H1 (cell line): ENCODE results near the gene SERPINB2. TPM values are rescaled to one million over a fixed set of nuclear protein-coding genes. Genes with fewer than 3 reads are reported as not detected.

ENCODE experiments used
- CTCF ChIA-PET: fragments of 300-600 bp; sonication (Branson Sonifier 250); formaldehyde crosslinking; loops from one replicate; lab custom pipeline; 2021; ENCODE audit not compliant: partially characterized antibody; lab: Charles Lee
- POLR2A ChIA-PET: fragments of 300-600 bp; sonication (Branson Sonifier 250); formaldehyde crosslinking; loops from one replicate; lab custom pipeline; 2021; ENCODE audit warnings: inconsistent platforms; ENCODE audit not compliant: partially characterized antibody; lab: Charles Lee
- DNase-seq, 2 experiments: peaks; one replicate each; pipeline versions ENCODE4 v3.0.0 to v3.0.0-alpha.2; 2010 to 2022; ENCODE audit warnings: low spot score in 2 of 2, low read depth in 1 of 2, mixed read lengths in 1 of 2
- FAIRE-seq: peaks from 2 replicates; lab custom pipeline; 2011; peaks lifted over from hg19 to GRCh38; lab: Jason Lieb, UNC
- H2AFZ ChIP-seq: 2 replicates; pipeline ENCODE4 v1.8.1; 2012; ENCODE audit warnings: low read length, inconsistent platforms
- H2AK5ac ChIP-seq: 2 replicates; pipeline ENCODE4 v1.6.1; 2013; ENCODE audit warnings: low read depth, low read length
- H2BK120ac ChIP-seq: replicated peaks from 2 replicates; pipeline ENCODE3; 2013; ENCODE audit warnings: low read depth, low read length, inconsistent platforms
- H2BK12ac ChIP-seq: 2 replicates; pipeline ENCODE4 v1.6.1; 2013; ENCODE audit warnings: low read depth, low read length
- H2BK15ac ChIP-seq: 2 replicates; pipeline ENCODE4 v1.6.1; 2013; ENCODE audit warnings: low read length
- H2BK20ac ChIP-seq: 2 replicates; pipeline ENCODE4 v1.6.1; 2013; ENCODE audit warnings: low read length
- H2BK5ac ChIP-seq: 2 replicates; pipeline ENCODE4 v1.6.1; 2013; ENCODE audit warnings: low read depth, low read length
- H3K14ac ChIP-seq: 2 replicates; pipeline ENCODE4 v1.6.1; 2013; ENCODE audit warnings: inconsistent platforms; ENCODE audit not compliant: insufficient read length
- H3K18ac ChIP-seq: 2 replicates; pipeline ENCODE4 v1.6.1; 2013; ENCODE audit warnings: low read length; ENCODE audit errors: extremely low read depth
- H3K23ac ChIP-seq: 2 replicates; pipeline ENCODE4 v1.6.1; 2013; ENCODE audit warnings: inconsistent platforms; ENCODE audit not compliant: insufficient read length
- H3K23me2 ChIP-seq: 2 replicates; pipeline ENCODE4 v1.6.1; 2013; ENCODE audit warnings: low read depth, low read length
- H3K27ac ChIP-seq: 2 replicates; pipeline ENCODE4 v1.6.1; 2011; ENCODE audit warnings: low read depth, low read length, inconsistent platforms
- H3K27me3 ChIP-seq, 4 experiments: replicated peaks in 1 of 4; 1 replicate in 1 of 4; 2 replicates in 3 of 4; pipeline versions ENCODE4 v1.6.1 to v1.8.1; 2011 to 2013; ENCODE audit warnings: low read length in 3 of 4, mild to moderate bottlenecking in 3 of 4, inconsistent platforms in 2 of 4, mixed read lengths in 2 of 4, moderate library complexity in 1 of 4; ENCODE audit not compliant: control insufficient read depth in 3 of 4, insufficient read depth in 3 of 4; ENCODE audit errors: extremely low read depth in 1 of 4
- H3K36me3 ChIP-seq, 4 experiments: 2 replicates each; pipeline versions ENCODE4 v1.6.1 to v1.8.1; 2011 to 2013; ENCODE audit warnings: mild to moderate bottlenecking in 4 of 4, low read length in 3 of 4, moderate library complexity in 2 of 4, control low read depth in 1 of 4, inconsistent platforms in 1 of 4; ENCODE audit not compliant: insufficient read depth in 4 of 4, control insufficient read depth in 2 of 4
- H3K4ac ChIP-seq: replicated peaks from 2 replicates; pipeline ENCODE3; 2013; ENCODE audit warnings: low read length, low read depth, mixed read lengths, inconsistent platforms; ENCODE audit not compliant: insufficient read length
- H3K4me1 ChIP-seq, 4 experiments: replicated peaks in 1 of 4; 1 replicate in 1 of 4; 2 replicates in 3 of 4; pipeline versions ENCODE4 v1.6.1 to v1.8.1; 2011 to 2013; ENCODE audit warnings: low read length in 3 of 4, inconsistent platforms in 2 of 4, mixed read lengths in 1 of 4; ENCODE audit not compliant: insufficient read depth in 4 of 4, control insufficient read depth in 3 of 4
- H3K4me2 ChIP-seq, 2 experiments: 2 replicates each; pipeline versions ENCODE4 v1.6.1 to v1.8.1; 2011 to 2013; ENCODE audit warnings: low read depth in 2 of 2, low read length in 2 of 2, control low read depth in 1 of 2, inconsistent platforms in 1 of 2, mild to moderate bottlenecking in 1 of 2; ENCODE audit not compliant: insufficient read depth in 1 of 2
- H3K4me3 ChIP-seq, 4 experiments: fragments of 200-600, 300-600 bp in 1 of 4; sonication (generic), shearing (Covaris generic), sonication (Bioruptor Twin) in 1 of 4; 2 replicates each; pipeline versions ENCODE4 v1.5.1 to v1.8.1; 2011 to 2016; ENCODE audit warnings: low read length in 4 of 4, low read depth in 3 of 4, control low read depth in 2 of 4, inconsistent platforms in 2 of 4, mild to moderate bottlenecking in 2 of 4, mixed read lengths in 1 of 4, moderate library complexity in 1 of 4; ENCODE audit not compliant: insufficient read depth in 2 of 4; ENCODE audit errors: extremely low read depth in 1 of 4
- H3K56ac ChIP-seq: replicated peaks from 2 replicates; pipeline ENCODE3; 2013; ENCODE audit warnings: low read depth, mild to moderate bottlenecking, mixed read lengths, low read length, inconsistent platforms; ENCODE audit not compliant: insufficient read length
- H3K79me1 ChIP-seq: 2 replicates; pipeline ENCODE4 v1.6.1; 2013; ENCODE audit warnings: low read depth, low read length, control low read depth
- H3K79me2 ChIP-seq, 2 experiments: 2 replicates each; pipeline versions ENCODE4 v1.6.1 to v1.8.1; 2012 to 2013; ENCODE audit warnings: low read length in 2 of 2, mild to moderate bottlenecking in 2 of 2, inconsistent platforms in 1 of 2; ENCODE audit not compliant: insufficient read depth in 2 of 2, control insufficient read depth in 1 of 2
- H3K9ac ChIP-seq, 4 experiments: replicated peaks in 1 of 4; 1 replicate in 1 of 4; 2 replicates in 3 of 4; pipeline versions ENCODE4 v1.6.1 to v1.8.1; 2011 to 2013; ENCODE audit warnings: low read depth in 3 of 4, low read length in 3 of 4, control low read depth in 2 of 4, mild to moderate bottlenecking in 2 of 4, moderate library complexity in 2 of 4, inconsistent platforms in 1 of 4; ENCODE audit errors: extremely low read depth in 1 of 4
- H3K9me3 ChIP-seq, 2 experiments: 2 replicates each; pipeline versions ENCODE4 v1.6.1 to v1.8.1; 2012 to 2013; ENCODE audit warnings: mild to moderate bottlenecking in 2 of 2, moderate library complexity in 2 of 2, control low read depth in 1 of 2, inconsistent platforms in 1 of 2, low read depth in 1 of 2, low read length in 1 of 2, mixed read lengths in 1 of 2; ENCODE audit not compliant: insufficient read depth in 2 of 2
- H4K20me1 ChIP-seq, 2 experiments: replicated peaks in 1 of 2; 2 replicates each; pipeline versions ENCODE3 to v1.8.1; 2011 to 2013; ENCODE audit warnings: inconsistent platforms in 2 of 2, low read length in 2 of 2, mild to moderate bottlenecking in 1 of 2; ENCODE audit not compliant: insufficient read depth in 2 of 2, control insufficient read depth in 1 of 2
- H4K5ac ChIP-seq: 2 replicates; pipeline ENCODE4 v1.6.1; 2013; ENCODE audit warnings: low read length, low read depth, mixed read lengths, inconsistent platforms; ENCODE audit not compliant: insufficient read length
- H4K8ac ChIP-seq: 2 replicates; pipeline ENCODE4 v1.8.0; 2013; ENCODE audit warnings: mild to moderate bottlenecking, moderate library complexity, low read length, inconsistent platforms; ENCODE audit not compliant: insufficient read depth; ENCODE audit errors: extremely low read depth
- H4K91ac ChIP-seq: replicated peaks from 2 replicates; pipeline ENCODE3; 2013; ENCODE audit warnings: low read length, mixed read lengths, inconsistent platforms; ENCODE audit not compliant: insufficient read length
- BCL11A ChIP-seq, 2 experiments: IDR thresholded peaks; one replicate each; pipeline ENCODE4 v1.6.1; 2011; ENCODE audit warnings: low read depth in 2 of 2, low read length in 2 of 2, mild to moderate bottlenecking in 2 of 2
- CHD1 ChIP-seq: IDR thresholded peaks from 2 replicates; pipeline ENCODE4 v1.6.1; 2012; ENCODE audit warnings: low read depth, low read length, improper control_type of control experiment
- EZH2 ChIP-seq: fragments of 200-600 bp; sonication (generic); IDR thresholded peaks from 2 replicates; pipeline ENCODE4 v1.7.1; 2012; ENCODE audit warnings: low read depth, mild to moderate bottlenecking, moderate library complexity, low read length, inconsistent platforms; ENCODE audit not compliant: severe bottlenecking
- RFX5 ChIP-seq: IDR thresholded peaks from 2 replicates; pipeline ENCODE4 v1.6.1; 2011; ENCODE audit warnings: low read depth, low read length, improper control_type of control experiment, borderline replicate concordance
- RXRA ChIP-seq: IDR thresholded peaks from 2 replicates; pipeline ENCODE4 v1.6.1; 2011; ENCODE audit warnings: low read depth, mild to moderate bottlenecking, low read length, moderate library complexity; ENCODE audit not compliant: insufficient read depth
- SIRT6 ChIP-seq: IDR thresholded peaks from one replicate; pipeline ENCODE4 v1.7.1; 2012; ENCODE audit warnings: low read length, inconsistent platforms
- TAF1 ChIP-seq: IDR thresholded peaks from 2 replicates; pipeline ENCODE4 v1.6.1; 2011; ENCODE audit warnings: mild to moderate bottlenecking, low read depth, low read length
- TBP ChIP-seq: IDR thresholded peaks from 2 replicates; pipeline ENCODE4 v1.6.1; 2011; ENCODE audit warnings: low read depth, low read length, improper control_type of control experiment
- TEAD4 ChIP-seq: IDR thresholded peaks from 2 replicates; pipeline ENCODE4 v1.6.1; 2012; ENCODE audit warnings: low read depth, low read length, inconsistent platforms, mixed read lengths
- YY1 ChIP-seq: IDR thresholded peaks from 2 replicates; pipeline ENCODE4 v1.6.1; 2011; ENCODE audit warnings: low read depth, mild to moderate bottlenecking, low read length
- polyA plus RNA-seq, 7 experiments: library from polyadenylated mRNA; depleted of rRNA in 3 of 7; stranded (reverse) in 5 of 7; unstranded in 2 of 7; fragments of >200 nt in 5 of 7; fragments of 200-250 nt in 2 of 7; gene quantifications; 1 replicate in 5 of 7; 2 replicates in 1 of 7; 4 replicates in 1 of 7; pipeline versions ENCODE4 v1.2.1 to v1.2.3, GENCODE V29; 2011 to 2013; ENCODE audit warnings: missing spikeins in 2 of 7, mixed read lengths in 2 of 7
- total RNA-seq: library from RNA; stranded (reverse); fragmentation: NEBNext Ultra II Directional; extraction: Animal tissue kit (Norgen Biotek cat#: 25700); gene quantifications from 2 replicates; pipeline ENCODE4 v1.2.1, GENCODE V29; 2021
- TF ChIP-seq, protein P1 (sequence below), 3 experiments: IDR thresholded peaks; 1 replicate in 2 of 3; 2 replicates in 1 of 3; pipeline versions ENCODE4 v1.5.1 to v1.6.1; 2011; ENCODE audit warnings: low read length in 3 of 3, mild to moderate bottlenecking in 3 of 3, inconsistent platforms in 2 of 3, low read depth in 1 of 3, moderate library complexity in 1 of 3; ENCODE audit not compliant: insufficient read depth in 1 of 3; ENCODE audit errors: control extremely low read depth in 1 of 3
- TF ChIP-seq, protein P2 (sequence below): IDR thresholded peaks from 2 replicates; pipeline ENCODE4 v1.6.1; 2012; ENCODE audit warnings: low read length, inconsistent platforms

SERPINB2 gene
- total and polyA plus RNA-seq, 2 of the 8 experiments (the other 6 are each of a cell fraction or from before 2014, with no cell fraction given): not detected

- no peaks in the 10 kb centered on the region for H3K4me1 ChIP-seq
- H2BK20ac ChIP-seq: no peak overlapping the region
- no peak overlapping the region for H3K4me3 ChIP-seq
- H4K20me1 ChIP-seq: no peaks in the 10 kb centered on the region
- H2BK15ac ChIP-seq: no peak overlapping the region
- H3K27me3 ChIP-seq: no peaks in the 10 kb centered on the region
- no peak overlapping the region for H4K8ac ChIP-seq
- H3K4me2 ChIP-seq: no peak overlapping the region
- no peak overlapping the region for H3K56ac ChIP-seq
- no peaks in the 10 kb centered on the region for H3K79me2 ChIP-seq
- H3K23me2 ChIP-seq: no peaks in the 10 kb centered on the region
- no peak for FAIRE-seq
- H3K9me3 ChIP-seq: no peaks in the 10 kb centered on the region
- no peak overlapping the region for H3K4ac ChIP-seq
- no peak overlapping the region for H2BK12ac ChIP-seq
- no peak overlapping the region for H2BK120ac ChIP-seq
- ChIA-PET POLR2A (no interaction called here), CTCF (no interaction called here)
- no peak overlapping the region for H4K91ac ChIP-seq
- no peak overlapping the region for H2AK5ac ChIP-seq
- no peak overlapping the region for H3K27ac ChIP-seq
- no peak overlapping the region for H4K5ac ChIP-seq
- H2AFZ ChIP-seq: no peak overlapping the region
- H3K36me3 ChIP-seq: no peaks in the 10 kb centered on the region
- no peak overlapping the region for H3K9ac ChIP-seq
- no peak overlapping the region for H3K23ac ChIP-seq
- no peaks in the 10 kb centered on the region for H3K79me1 ChIP-seq
- no peak overlapping the region for H2BK5ac ChIP-seq
- no peak for DNase-seq
- no peak overlapping the region for H3K18ac ChIP-seq
- H3K14ac ChIP-seq: no peak overlapping the region
- no peak for TF ChIP-seq CHD1
- no peak for TF ChIP-seq RFX5
- no peak for TF ChIP-seq TBP
- TF ChIP-seq TEAD4: no peak
- TF ChIP-seq BCL11A (IDR thresholded peaks at IDR 0.05; ENCODE audit: low read depth in 2 of 2, low read length in 2 of 2): no peak
- TF ChIP-seq, protein P1, sequence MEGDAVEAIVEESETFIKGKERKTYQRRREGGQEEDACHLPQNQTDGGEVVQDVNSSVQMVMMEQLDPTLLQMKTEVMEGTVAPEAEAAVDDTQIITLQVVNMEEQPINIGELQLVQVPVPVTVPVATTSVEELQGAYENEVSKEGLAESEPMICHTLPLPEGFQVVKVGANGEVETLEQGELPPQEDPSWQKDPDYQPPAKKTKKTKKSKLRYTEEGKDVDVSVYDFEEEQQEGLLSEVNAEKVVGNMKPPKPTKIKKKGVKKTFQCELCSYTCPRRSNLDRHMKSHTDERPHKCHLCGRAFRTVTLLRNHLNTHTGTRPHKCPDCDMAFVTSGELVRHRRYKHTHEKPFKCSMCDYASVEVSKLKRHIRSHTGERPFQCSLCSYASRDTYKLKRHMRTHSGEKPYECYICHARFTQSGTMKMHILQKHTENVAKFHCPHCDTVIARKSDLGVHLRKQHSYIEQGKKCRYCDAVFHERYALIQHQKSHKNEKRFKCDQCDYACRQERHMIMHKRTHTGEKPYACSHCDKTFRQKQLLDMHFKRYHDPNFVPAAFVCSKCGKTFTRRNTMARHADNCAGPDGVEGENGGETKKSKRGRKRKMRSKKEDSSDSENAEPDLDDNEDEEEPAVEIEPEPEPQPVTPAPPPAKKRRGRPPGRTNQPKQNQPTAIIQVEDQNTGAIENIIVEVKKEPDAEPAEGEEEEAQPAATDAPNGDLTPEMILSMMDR (IDR thresholded peaks at IDR 0.05; ENCODE audit: control extremely low read depth in 1 of 3, insufficient read depth in 1 of 3, low read depth in 1 of 3, low read length in 3 of 3): no peak
- TF ChIP-seq SIRT6: no peak
- TF ChIP-seq TAF1: no peak
- no peak for TF ChIP-seq RXRA
- no peak for TF ChIP-seq EZH2
- no peak for TF ChIP-seq YY1
- TF ChIP-seq, protein P2, sequence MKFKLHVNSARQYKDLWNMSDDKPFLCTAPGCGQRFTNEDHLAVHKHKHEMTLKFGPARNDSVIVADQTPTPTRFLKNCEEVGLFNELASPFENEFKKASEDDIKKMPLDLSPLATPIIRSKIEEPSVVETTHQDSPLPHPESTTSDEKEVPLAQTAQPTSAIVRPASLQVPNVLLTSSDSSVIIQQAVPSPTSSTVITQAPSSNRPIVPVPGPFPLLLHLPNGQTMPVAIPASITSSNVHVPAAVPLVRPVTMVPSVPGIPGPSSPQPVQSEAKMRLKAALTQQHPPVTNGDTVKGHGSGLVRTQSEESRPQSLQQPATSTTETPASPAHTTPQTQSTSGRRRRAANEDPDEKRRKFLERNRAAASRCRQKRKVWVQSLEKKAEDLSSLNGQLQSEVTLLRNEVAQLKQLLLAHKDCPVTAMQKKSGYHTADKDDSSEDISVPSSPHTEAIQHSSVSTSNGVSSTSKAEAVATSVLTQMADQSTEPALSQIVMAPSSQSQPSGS: no peak
These were observed 3.9 kb upstream of the SERPINB2 start for GRCh38 chr18:63883617-63884016.
